Heart right ventricle (tissue), 16 donors: ENCODE data around the gene AUTS2. TPM values are rescaled to one million over a fixed set of nuclear protein-coding genes. Genes with fewer than 3 reads are reported as not detected.

ENCODE experiments used
- ATAC-seq, 8 donors: fragments of 200-7000 bp; cut with Tn5 transposase; one replicate each; pipeline ENCODE4 v1.9.1; 2020; ENCODE audit warnings: mild to moderate bottlenecking in 8 of 8, moderate library complexity in 8 of 8, moderate number of reproducible peaks in 1 of 8
- DNase-seq, 2 donors: peaks; one replicate each; pipeline ENCODE4 v3.0.0-alpha.2; 2020
- H3K27ac ChIP-seq, 10 donors: fragments of 200-600 bp; sonication (generic) in 2 of 10; one replicate each; pipeline versions ENCODE4 v1.5.0 to v1.8.0; 2020 to 2022; ENCODE audit warnings: mild to moderate bottlenecking in 3 of 10
- H3K27me3 ChIP-seq, 7 donors: fragments of 200-600 bp; one replicate each; pipeline ENCODE4 v1.8.0; 2021 to 2022; ENCODE audit warnings: mild to moderate bottlenecking in 2 of 7
- H3K36me3 ChIP-seq, 9 donors: fragments of 200-600 bp; sonication (generic) in 1 of 9; one replicate each; pipeline versions ENCODE4 v1.5.0 to v1.8.0; 2020 to 2022; ENCODE audit warnings: mild to moderate bottlenecking in 2 of 9
- H3K4me1 ChIP-seq, 9 donors: fragments of 200-600 bp; sonication (generic) in 1 of 9; one replicate each; pipeline versions ENCODE4 v1.5.0 to v1.8.0; 2020 to 2022; ENCODE audit warnings: mild to moderate bottlenecking in 4 of 9
- H3K4me3 ChIP-seq, 10 donors: fragments of 200-600 bp; sonication (generic) in 2 of 10; one replicate each; pipeline versions ENCODE4 v1.5.0 to v1.8.0; 2020 to 2022; ENCODE audit warnings: mild to moderate bottlenecking in 7 of 10, moderate library complexity in 2 of 10
- H3K9me3 ChIP-seq, 11 donors: fragments of 200-600 bp in 10 of 11; sonication (generic) in 2 of 11; one replicate each; pipeline versions ENCODE4 v1.5.0 to v1.8.0; 2013 to 2022; ENCODE audit warnings: mild to moderate bottlenecking in 2 of 11, control low read depth in 1 of 11, moderate library complexity in 1 of 11
- WGBS, 2 donors: extraction: QIAGEN DNeasy Blood & Tissue Kit; methylation state at CpG; one replicate each; pipeline ENCODE4 v1.1.7; 2013; ENCODE audit warnings: inconsistent platforms in 1 of 2; 5-methylcytosine and 5-hydroxymethylcytosine counted together
- intact Hi-C, 10 donors: fragments of 100-400 bp; cut with DNase I; formaldehyde crosslinking; loops; one replicate each; pipeline versions ENCODE4 v1.11.1 to v1.14.2; 2022
- polyA plus RNA-seq, 2 donors: library from polyadenylated mRNA; stranded (reverse); fragments of 200-250 nt; gene quantifications; one replicate each; pipeline ENCODE4 v1.2.3, GENCODE V29; 2013
- total RNA-seq, 10 donors: library from RNA; stranded (reverse); fragmentation: NEBNext Ultra II Directional in 3 of 10; extraction: Animal tissue kit (Norgen Biotek cat#: 25700) in 3 of 10; gene quantifications; one replicate each; pipeline versions ENCODE4 v1.2.1 to v1.2.4, GENCODE V29; 2021 to 2023
- TF ChIP-seq, protein P1 (sequence below), 9 donors: fragments of 200-600 bp; sonication (generic) in 2 of 9; IDR thresholded peaks; one replicate each; pipeline versions ENCODE4 v1.5.0 to v1.8.0; 2021 to 2022; ENCODE audit warnings: antibody characterized with exemption in 9 of 9, mild to moderate bottlenecking in 5 of 9, moderate library complexity in 1 of 9
- donor health status: Arrhythmogenic right ventricular cardiomyopathy.
- donor health status: ischemic (EF 13 %, LVEDD 7.1; RV severe dilation, severe dysfunction).
- donor health status: healthy with polysubstance abuse.
- donor health status: DM: no; HTN: yes; CAD: no.
- donor health status: DM: no; HTN: no; CAD: no.
- donor health status: ischemic (EF 25% LVEDD 6.9; RV normal size, moderate dysfunction).
- donor health status: ischemic (EF 25% LVEDD 5.7; RV mildly dilated, moderate dysfunction).
- donor health status: healthy.
- donor health status: DM: yes; HTN: yes; CAD: no.
- donor health status: Ischemic cardiomyopathy.
- donor health status: ischemic (EF 35%, LVEDD 5.7; RV mildly dilated, moderate dysfunction).
- donor health status: nonischemic (EF 11% LVEDD 7.7; RV severe dilation, severe dysfunction).
- donor health status: DM: yes; HTN: yes; CAD: no.
- donor health status: PGD.
- donor health status: ischemic (EF 29% LVEDD 5.4; RV normal size, mild dysfunction).
- donor health status: nonischemic (EF 23%, LVEDD 6.1; RV moderate dilation, normal function).

Gene AUTS2
- total and polyA plus RNA-seq, 12 donors: 1.6 to 11.2 (median 7.3) TPM

DNA sequence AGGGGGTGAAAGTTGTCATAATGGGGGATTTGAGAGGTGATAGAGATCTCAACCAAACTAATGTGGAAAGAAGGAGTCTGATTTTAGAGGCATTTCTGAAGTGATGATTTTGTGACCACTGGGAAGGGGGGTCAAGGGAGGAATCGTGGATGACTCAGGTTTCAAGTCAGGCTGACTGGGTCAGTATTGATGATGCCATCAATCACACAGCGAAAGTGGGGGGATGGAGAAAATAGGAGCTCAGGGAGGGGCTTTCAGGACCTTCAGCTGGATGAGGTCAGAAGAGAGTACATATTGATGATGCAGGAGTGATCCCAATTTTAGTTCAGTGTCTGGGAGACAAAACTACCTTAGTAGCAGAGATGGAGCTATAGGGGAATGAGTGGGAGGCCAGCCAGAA is 852.5 kb downstream of the AUTS2 start:
- ATAC-seq (no peak), DNase-seq (no peak)
- 87 to 97% methylated on average over 2 of the region's 2 CpGs for WGBS, 2 donors
- intact Hi-C loops: no loop called here
- no peaks in the 10 kb centered on the region for H3K4me1 ChIP-seq
- H3K27ac ChIP-seq: no peak overlapping the region
- H3K4me3 ChIP-seq: no peak overlapping the region
- H3K36me3 ChIP-seq: no peaks in the 10 kb centered on the region
- H3K9me3 ChIP-seq: peaks cover 0 to 8% (median 0%) of the 10 kb centered on the region in 11 donors
- TF ChIP-seq, protein P1, sequence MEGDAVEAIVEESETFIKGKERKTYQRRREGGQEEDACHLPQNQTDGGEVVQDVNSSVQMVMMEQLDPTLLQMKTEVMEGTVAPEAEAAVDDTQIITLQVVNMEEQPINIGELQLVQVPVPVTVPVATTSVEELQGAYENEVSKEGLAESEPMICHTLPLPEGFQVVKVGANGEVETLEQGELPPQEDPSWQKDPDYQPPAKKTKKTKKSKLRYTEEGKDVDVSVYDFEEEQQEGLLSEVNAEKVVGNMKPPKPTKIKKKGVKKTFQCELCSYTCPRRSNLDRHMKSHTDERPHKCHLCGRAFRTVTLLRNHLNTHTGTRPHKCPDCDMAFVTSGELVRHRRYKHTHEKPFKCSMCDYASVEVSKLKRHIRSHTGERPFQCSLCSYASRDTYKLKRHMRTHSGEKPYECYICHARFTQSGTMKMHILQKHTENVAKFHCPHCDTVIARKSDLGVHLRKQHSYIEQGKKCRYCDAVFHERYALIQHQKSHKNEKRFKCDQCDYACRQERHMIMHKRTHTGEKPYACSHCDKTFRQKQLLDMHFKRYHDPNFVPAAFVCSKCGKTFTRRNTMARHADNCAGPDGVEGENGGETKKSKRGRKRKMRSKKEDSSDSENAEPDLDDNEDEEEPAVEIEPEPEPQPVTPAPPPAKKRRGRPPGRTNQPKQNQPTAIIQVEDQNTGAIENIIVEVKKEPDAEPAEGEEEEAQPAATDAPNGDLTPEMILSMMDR (IDR thresholded peaks at IDR 0.05): no peak
- H3K27me3 ChIP-seq: no peaks in the 10 kb centered on the region

DNA sequence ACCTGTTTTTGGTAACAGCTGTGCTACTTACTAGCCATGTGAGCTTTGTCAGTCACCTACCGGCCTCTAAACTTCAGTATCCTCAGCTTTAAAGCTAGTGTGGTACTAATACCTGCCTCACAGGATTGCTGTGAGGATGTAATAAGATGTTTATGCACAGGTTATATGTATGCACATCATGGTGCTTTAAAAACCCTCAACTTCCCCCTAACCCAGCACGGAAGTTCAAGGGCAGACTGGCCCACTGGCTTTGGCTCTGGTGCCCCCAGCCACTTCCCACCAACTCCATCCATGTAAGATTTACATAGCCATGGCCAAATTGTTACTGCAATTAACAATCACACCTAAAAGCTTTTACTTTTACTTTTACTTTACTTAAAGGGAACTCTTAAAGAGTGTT is 857.6 kb downstream of the AUTS2 start:
- Histone ChIP-seq H3K27ac (no peak overlapping the region), H3K36me3 (no peaks in the 10 kb centered on the region), H3K4me3 (no peak overlapping the region), H3K9me3 (peaks cover 0 to 8% (median 0%) of the 10 kb centered on the region in 11 donors), H3K4me1 (peaks cover 0 to 21% (median 11%) of the 10 kb centered on the region in 9 donors), H3K27me3 (no peaks in the 10 kb centered on the region)
- TF ChIP-seq, protein P1 (IDR thresholded peaks at IDR 0.05): no peak
- intact Hi-C loops: no loop called here
- ATAC-seq: no peak
- no peak for DNase-seq
- WGBS, 2 donors: 90 to 92% methylated on average over 2 of the region's 2 CpGs

DNA sequence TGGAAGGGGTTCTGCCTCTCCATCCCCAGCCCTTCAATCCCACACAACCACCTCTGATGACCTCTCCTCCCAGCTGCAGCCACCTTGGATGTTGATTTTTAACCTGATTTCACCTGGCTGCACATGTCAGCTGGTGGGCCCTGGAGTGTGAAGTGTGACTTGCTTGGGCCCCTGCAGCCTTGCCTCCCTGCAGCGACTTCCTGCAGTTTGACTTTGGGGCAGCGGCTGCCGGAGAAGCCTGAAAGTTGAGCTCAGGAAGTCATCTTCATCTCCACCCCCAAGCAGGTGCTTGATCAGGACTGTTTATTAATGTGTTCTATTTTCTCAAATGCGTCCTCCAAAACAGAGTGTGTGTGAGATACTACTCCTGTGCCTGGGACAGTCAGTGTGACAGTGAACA is 858.4 kb downstream of the AUTS2 start:
- TF ChIP-seq, protein P1 (IDR thresholded peaks at IDR 0.05): no peak
- 84 to 93% methylated on average over 4 of the region's 4 CpGs for WGBS, 2 donors
- ATAC-seq (no peak), DNase-seq (no peak)
- intact Hi-C loops: no loop called here
- no peaks in the 10 kb centered on the region for H3K36me3 ChIP-seq
- H3K9me3 ChIP-seq: peaks cover 0 to 8% (median 0%) of the 10 kb centered on the region in 11 donors
- no peaks in the 10 kb centered on the region for H3K27me3 ChIP-seq
- H3K4me3 ChIP-seq: no peak overlapping the region
- H3K27ac ChIP-seq: no peak overlapping the region
- peaks cover 0 to 21% (median 11%) of the 10 kb centered on the region in 9 donors for H3K4me1 ChIP-seq

- Histone ChIP-seq H3K27ac (no peak overlapping the region), H3K4me3 (no peak overlapping the region), H3K4me1 (peaks cover 0 to 21% (median 11%) of the 10 kb centered on the region in 9 donors), H3K27me3 (no peaks in the 10 kb centered on the region), H3K36me3 (no peaks in the 10 kb centered on the region), H3K9me3 (peaks cover 0 to 8% (median 0%) of the 10 kb centered on the region in 11 donors)
- TF ChIP-seq, protein P1 (IDR thresholded peaks at IDR 0.05): no peak
- WGBS, 2 donors: 87 to 89% methylated on average over 3 of the region's 3 CpGs
- ATAC-seq: no peak
- intact Hi-C loops: no loop called here
- DNase-seq: no peak
Measured at GRCh38 chr7:70457482-70457881, 859.2 kb downstream of the AUTS2 start.
